Activated CD4-positive, alpha-beta T cell treated with anti-CD3 and anti-CD28 coated beads for 24 hours (primary cell): ENCODE results near the gene ZC3HAV1.

ENCODE experiments used
- DNase-seq, 2 donors: peaks; one replicate each; pipeline ENCODE4 v3.0.0-alpha.2; 2020; ENCODE audit warnings: low read depth in 2 of 2

Gene ZC3HAV1

DNA sequence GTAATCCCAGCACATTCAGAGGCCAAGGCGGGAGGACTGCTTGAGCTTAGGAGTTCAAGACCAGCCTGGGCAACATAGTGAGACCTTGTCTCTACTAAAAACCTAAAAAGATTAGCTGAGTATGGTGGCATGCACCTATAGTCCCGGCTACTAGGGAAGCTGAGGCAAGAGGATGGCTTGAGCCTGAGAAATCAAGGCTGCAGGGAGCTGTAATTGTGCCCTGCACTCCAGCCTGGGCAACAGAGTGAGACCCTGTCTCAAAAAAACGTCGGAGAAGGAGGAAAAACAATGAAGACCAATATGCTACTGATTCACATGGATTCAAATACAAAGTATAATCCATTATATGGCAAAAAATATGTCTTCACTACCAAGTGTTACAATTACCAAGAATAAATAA is 87.2 kb downstream of the ZC3HAV1 start:
- DNase-seq = no peak

GRCh38 chr7:139018910-139019309 is 90.6 kb downstream of the ZC3HAV1 start:
- no peak for DNase-seq

GRCh38 chr7:139016931-139017511 is 92.5 kb downstream of the ZC3HAV1 start:
- peak; percentile 32 to 33 for DNase-seq

GRCh38 chr7:139011373-139011772 is 98.1 kb downstream of the ZC3HAV1 start:
- DNase-seq = no peak

- DNase-seq = no peak
Measured at GRCh38 chr7:139004321-139005090, 105.0 kb downstream of the ZC3HAV1 start.

DNA sequence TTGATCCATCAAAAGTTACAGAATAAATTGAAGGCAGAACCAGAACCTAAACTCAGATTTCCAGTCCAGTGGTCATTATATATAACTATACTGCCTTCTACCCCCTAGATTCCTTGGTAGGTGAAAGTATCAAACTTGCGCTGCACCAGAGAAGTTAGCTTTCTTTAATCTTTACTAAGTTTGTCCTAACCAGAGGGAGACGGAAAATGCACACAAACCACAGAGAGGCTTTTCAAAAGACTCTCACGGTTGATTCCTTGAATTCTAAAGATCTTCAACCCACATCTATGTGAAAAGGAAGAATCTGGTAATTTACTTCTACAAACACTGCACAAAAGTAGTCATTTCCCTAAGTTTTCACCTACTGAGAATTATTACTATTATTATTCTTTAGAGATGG is 110.1 kb downstream of the ZC3HAV1 start:
- no peak for DNase-seq
